Measurements from ENCODE around the gene MARF1. TPM values are rescaled to one million over a fixed set of nuclear protein-coding genes. Genes with fewer than 3 reads are reported as not detected.
"Not testable (repeated sequence)": the region's sequence is repeated elsewhere in the genome, so short reads cannot be mapped to it uniquely, and the experiment has no call there.

Gene MARF1, protein sequence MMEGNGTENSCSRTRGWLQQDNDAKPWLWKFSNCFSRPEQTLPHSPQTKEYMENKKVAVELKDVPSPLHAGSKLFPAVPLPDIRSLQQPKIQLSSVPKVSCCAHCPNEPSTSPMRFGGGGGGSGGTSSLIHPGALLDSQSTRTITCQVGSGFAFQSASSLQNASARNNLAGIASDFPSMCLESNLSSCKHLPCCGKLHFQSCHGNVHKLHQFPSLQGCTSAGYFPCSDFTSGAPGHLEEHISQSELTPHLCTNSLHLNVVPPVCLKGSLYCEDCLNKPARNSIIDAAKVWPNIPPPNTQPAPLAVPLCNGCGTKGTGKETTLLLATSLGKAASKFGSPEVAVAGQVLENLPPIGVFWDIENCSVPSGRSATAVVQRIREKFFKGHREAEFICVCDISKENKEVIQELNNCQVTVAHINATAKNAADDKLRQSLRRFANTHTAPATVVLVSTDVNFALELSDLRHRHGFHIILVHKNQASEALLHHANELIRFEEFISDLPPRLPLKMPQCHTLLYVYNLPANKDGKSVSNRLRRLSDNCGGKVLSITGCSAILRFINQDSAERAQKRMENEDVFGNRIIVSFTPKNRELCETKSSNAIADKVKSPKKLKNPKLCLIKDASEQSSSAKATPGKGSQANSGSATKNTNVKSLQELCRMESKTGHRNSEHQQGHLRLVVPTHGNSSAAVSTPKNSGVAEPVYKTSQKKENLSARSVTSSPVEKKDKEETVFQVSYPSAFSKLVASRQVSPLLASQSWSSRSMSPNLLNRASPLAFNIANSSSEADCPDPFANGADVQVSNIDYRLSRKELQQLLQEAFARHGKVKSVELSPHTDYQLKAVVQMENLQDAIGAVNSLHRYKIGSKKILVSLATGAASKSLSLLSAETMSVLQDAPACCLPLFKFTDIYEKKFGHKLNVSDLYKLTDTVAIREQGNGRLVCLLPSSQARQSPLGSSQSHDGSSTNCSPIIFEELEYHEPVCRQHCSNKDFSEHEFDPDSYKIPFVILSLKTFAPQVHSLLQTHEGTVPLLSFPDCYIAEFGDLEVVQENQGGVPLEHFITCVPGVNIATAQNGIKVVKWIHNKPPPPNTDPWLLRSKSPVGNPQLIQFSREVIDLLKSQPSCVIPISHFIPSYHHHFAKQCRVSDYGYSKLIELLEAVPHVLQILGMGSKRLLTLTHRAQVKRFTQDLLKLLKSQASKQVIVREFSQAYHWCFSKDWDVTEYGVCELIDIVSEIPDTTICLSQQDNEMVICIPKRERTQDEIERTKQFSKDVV (N-terminal part only)
- total RNA-seq, result 10 to 100 TPM; 53.0 to 71.6 TPM

DNA sequence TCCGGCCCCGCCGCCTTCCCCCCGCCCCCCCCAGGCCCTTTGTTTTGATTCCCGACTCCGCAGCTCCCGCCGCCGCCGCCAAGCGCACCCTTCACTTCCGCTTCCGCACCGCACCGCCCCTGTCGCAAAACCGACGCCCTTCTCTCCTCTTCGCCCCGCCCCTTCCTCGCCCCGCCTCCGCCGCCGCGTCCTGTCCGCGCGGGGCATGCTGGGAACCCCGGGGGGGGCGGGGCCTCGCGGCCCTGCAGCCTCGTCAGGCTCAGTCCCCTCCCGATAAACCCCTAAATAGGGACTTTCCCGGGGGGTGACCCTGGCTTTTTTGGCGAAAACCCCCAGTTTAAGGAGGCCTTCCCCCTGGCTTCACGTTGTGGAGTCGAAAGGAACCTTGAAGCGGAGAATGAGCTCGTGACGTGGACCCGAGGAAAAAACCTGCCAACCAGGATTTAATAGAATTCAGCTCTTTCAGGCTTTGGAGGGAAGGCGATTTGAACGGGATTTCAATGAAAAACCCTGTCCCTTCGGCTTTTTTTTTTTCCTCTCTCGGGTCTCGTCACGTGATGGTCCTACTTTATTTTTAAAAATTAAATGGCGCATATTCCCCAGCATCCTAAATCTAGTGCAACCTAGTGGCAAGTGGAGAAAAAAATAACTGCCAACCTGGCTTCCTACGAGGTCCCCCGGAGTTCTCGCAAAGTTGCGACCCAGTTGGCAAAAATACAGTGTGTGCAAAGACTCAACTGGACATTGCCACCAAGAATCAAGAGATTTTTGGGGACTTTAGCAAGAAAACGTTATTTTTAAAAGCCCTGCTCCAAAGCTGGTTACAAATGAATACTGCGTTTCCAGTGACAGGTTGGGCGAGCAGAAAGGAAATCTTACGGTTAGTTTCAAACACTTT lies at the start of gene MARF1:
MARF1 (minus strand) TSS at position 107 of the 898 bp plus-strand sequence. CDS start 3,921 bp downstream, outside the sequence.
- intact Hi-C loops (cut with DNase I), result no loop called here

DNA sequence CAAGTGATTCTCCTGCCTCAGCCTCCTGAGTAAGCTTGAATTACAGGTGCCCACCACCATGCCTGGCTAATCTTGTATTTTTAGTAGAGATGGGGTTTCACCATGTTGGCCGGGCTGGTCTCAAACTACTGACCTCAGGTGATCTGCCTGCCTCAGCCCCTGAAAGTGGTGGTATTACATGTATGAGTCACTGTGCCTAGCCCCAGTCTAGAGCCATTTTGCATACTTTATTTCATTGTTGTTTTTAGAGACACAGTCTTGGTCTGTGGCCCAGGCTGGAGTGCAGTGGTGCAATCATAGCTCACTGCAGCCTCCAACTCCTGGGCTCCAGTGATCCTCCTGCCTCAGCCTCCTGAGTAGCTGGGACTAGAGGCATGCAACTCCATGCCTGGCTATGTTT lies 49.6 kb upstream of the MARF1 start:
- H3K9ac ChIP-seq (ENCODE audit: low read depth in 2 of 2, low read length in 2 of 2); H3K9me3 ChIP-seq; H3K27me3 ChIP-seq; H3K4me3 ChIP-seq; H3K27ac ChIP-seq; DNase-seq; intact Hi-C loops (cut with DNase I); H3K4me1 ChIP-seq: not testable (repeated sequence)
- peaks cover 22% of the 10 kb centered on the region for H3K36me3 ChIP-seq

More for the DNA sequence above, at the start of gene MARF1:
- H3K9me3 ChIP-seq, result no peaks in the 10 kb centered on the region
- H3K4me3 ChIP-seq, result peak within 1 kb of the TSS; percentile 84
- peak; percentile 99 for DNase-seq
- TF ChIP-seq, protein P1, sequence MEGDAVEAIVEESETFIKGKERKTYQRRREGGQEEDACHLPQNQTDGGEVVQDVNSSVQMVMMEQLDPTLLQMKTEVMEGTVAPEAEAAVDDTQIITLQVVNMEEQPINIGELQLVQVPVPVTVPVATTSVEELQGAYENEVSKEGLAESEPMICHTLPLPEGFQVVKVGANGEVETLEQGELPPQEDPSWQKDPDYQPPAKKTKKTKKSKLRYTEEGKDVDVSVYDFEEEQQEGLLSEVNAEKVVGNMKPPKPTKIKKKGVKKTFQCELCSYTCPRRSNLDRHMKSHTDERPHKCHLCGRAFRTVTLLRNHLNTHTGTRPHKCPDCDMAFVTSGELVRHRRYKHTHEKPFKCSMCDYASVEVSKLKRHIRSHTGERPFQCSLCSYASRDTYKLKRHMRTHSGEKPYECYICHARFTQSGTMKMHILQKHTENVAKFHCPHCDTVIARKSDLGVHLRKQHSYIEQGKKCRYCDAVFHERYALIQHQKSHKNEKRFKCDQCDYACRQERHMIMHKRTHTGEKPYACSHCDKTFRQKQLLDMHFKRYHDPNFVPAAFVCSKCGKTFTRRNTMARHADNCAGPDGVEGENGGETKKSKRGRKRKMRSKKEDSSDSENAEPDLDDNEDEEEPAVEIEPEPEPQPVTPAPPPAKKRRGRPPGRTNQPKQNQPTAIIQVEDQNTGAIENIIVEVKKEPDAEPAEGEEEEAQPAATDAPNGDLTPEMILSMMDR (IDR thresholded peaks at IDR 0.05), result peak; percentile 41
- peak within 1 kb of the TSS; percentile 89 to 96 for H3K9ac ChIP-seq (ENCODE audit: low read depth in 2 of 2, low read length in 2 of 2)
- no peaks in the 10 kb centered on the region for H3K27me3 ChIP-seq
- H3K27ac ChIP-seq, result peak within 1 kb of the TSS; percentile 96
- peaks cover 2% of the 10 kb centered on the region for H3K36me3 ChIP-seq
- H3K4me1 ChIP-seq, result peaks cover 6% of the 10 kb centered on the region

DNA sequence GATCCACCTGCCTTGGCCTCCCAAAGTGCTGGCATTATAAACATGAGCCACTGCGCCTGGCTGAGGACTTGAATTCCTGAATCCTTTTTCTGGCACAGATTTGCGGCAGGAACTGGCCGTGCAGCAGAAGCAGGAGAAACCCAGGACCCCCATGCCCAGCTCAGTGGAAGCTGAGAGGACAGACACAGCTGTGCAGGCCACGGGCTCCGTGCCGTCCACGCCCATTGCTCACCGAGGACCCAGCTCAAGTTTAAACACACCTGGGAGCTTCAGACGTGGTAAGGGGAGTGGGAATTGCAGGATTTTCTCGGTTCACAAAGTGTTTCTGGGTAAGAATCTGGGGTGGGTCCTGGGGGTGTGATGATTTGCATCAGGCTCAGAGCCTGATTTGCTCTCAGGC lies 48.1 kb upstream of the MARF1 start:
- Histone ChIP-seq H3K27me3 (no peaks in the 10 kb centered on the region), H3K9me3 (no peaks in the 10 kb centered on the region), H3K9ac (ENCODE audit: low read depth in 2 of 2, low read length in 2 of 2) (no peak overlapping the region), H3K36me3 (peaks cover 21% of the 10 kb centered on the region), H3K4me3 (no peak overlapping the region), H3K27ac (no peak overlapping the region), H3K4me1 (no peaks in the 10 kb centered on the region)
- no peak for DNase-seq
- intact Hi-C loops (cut with DNase I), result no loop called here
- TF ChIP-seq, protein P1 (IDR thresholded peaks at IDR 0.05), result no peak

DNA sequence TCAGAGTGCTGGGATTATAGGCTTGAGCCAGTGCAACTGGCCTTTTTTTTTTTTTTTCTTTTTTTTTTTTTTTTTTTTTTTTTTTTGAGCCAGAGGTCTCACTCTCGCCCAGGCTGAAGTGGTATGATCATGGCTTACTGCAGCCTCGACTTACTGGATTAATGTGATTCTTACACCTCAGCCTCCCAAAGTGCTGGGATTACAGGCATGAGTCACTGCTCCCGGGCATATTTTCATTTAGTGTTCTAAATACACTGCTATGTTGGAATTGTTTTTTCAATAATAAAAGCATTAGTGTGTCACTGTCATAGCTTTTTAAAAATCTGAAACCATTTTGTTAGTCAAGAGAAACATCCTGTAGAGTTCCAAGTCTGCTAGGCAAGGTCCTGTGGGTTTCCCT lies 47.3 kb upstream of the MARF1 start:
- no peak for DNase-seq
- TF ChIP-seq, protein P1 (IDR thresholded peaks at IDR 0.05), result no peak
- Histone ChIP-seq H3K36me3 (peaks cover 21% of the 10 kb centered on the region), H3K27me3 (no peaks in the 10 kb centered on the region), H3K9me3 (no peaks in the 10 kb centered on the region), H3K4me1 (no peaks in the 10 kb centered on the region), H3K9ac (ENCODE audit: low read depth in 2 of 2, low read length in 2 of 2) (no peak overlapping the region), H3K27ac (no peak overlapping the region), H3K4me3 (no peak overlapping the region)
- intact Hi-C loops (cut with DNase I), result no loop called here

DNA sequence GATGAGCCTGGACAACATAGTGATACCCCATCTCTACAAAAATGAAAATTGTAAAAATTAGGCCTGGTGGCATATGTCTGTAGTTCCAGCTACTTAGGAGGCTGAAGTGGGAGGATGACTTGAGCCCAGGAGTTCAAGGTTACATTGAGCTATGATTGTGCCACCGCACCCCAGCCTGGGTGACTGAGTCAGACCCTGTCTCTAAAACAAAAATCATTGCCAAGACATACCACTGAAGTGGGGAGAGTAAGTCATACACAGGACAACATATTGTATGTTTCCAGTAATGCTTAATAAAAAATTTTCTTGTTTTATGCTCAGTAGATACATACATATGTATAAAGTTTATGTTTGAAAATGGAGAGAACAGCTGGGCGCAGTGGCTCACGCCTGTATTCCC lies 46.3 kb upstream of the MARF1 start:
- Histone ChIP-seq H3K9me3 (no peaks in the 10 kb centered on the region), H3K36me3 (peaks cover 15% of the 10 kb centered on the region), H3K27me3 (no peaks in the 10 kb centered on the region), H3K27ac (no peak overlapping the region), H3K4me3 (no peak overlapping the region), H3K4me1 (no peaks in the 10 kb centered on the region), H3K9ac (ENCODE audit: low read depth in 2 of 2, low read length in 2 of 2) (no peak overlapping the region)
- no peak for DNase-seq
- TF ChIP-seq, protein P1 (IDR thresholded peaks at IDR 0.05), result no peak
- intact Hi-C loops (cut with DNase I), result no loop called here
